NOMO-1 treated with dmso at 0.1 percent for 144 hours (cell line): ENCODE results near the gene CCDC197.
A peak's percentile ranks its signal among the peaks of the same experiment; 100 is the strongest.

ENCODE experiments used
- DNase-seq: peaks from one replicate; lab custom pipeline; 2025; ENCODE audit not compliant: unreplicated experiment; lab: John Stamatoyannopoulos, UW

The CCDC197 gene

DNA sequence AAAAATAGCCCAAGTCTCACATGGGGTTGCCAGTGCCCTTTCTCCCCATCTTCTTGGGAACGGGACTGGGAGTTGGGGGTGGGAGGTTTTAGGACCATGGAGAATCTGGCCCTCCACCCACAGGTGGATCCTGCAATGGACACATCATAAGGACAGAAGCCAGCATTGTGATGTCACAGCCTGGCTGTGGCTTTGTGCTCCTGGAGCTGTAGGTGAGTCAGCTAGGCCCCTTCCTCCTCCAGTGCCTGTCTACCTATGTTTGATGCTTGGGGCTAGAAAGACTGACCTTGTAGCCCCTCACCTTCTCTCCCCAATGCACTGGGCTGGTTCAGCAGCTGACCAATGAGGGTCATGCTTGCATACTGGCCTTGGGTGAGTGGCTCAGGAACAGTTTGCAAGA is at the start of gene CCDC197:
TSS of gene CCDC197 (plus strand) at position 220 of the 400 bp plus-strand sequence. CDS start 831 bp downstream, outside the sequence.
- no peak for DNase-seq

DNA sequence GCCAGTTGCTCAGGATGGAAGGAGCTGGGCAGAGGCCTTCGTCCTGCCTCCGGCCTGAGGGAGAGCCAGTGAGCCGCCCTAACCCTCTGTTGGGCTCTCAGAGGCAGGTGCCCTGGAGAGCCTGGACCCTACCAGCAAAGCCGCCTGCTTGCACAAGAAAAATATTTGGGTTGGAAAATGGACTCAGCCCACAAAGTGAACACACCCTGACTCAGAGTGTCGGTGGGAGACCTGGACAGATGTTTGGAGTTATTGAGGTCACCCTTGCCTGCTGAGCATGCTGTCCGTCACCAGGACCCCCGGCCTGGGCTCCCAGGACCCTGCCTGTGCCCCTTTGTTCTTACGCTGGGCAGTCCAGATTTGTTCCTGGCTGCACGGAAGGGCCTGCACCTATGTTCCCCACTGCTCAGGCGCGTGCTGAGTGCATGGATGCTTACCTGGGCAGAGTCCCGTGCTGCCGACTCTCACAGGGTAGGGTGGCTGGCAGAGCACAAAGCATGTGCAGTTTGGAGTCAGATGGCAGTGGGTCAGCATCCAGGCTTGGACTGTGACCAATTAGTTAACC is 47.5 kb upstream of the CCDC197 start:
- DNase-seq, result no peak

- no peak for DNase-seq
Measured at GRCh38 chr14:93950948-93951634, 46.0 kb upstream of the CCDC197 start.

GRCh38 chr14:93951635-93952540 is 45.2 kb upstream of the CCDC197 start:
- no peak for DNase-seq

DNA sequence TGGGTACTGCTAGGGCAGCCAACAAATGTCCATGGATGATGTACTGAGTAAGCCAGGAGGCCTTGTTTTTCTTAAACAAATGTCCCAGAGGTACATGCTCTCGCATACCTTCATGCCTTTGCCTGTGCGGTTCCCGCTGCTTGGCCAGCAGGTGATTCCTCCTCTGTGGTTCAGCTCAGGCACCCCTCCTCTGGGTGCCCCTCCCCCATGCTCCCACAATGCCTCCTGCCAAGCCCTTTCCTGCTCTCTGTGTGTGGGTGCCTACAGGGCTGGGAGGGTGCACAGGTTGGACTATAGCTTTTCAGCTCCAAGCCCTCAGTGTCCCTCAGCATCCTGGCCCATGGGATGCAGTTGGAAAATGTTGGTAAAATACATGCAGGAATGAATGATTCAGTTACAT is 44.3 kb upstream of the CCDC197 start:
- DNase-seq, result no peak

DNA sequence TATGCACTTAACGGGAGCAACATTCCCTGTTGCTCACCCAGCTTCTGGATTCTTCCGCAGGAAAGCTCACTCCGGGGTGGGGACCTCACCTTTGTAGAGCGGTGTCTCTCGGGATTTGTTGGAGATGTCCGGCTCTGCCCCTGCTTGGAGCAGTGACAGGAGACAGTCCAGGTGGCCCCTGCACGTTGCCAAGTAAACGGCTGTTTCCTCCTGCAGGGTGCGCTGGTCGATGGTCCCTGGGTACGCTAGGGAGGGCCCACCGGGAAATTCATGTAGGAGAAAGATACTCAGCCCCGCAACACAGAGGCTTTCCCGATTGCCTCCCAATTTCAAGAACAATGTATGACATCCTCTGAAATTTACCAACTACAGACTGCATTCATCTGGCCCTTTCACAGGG is 43.8 kb upstream of the CCDC197 start:
- no peak for DNase-seq

DNA sequence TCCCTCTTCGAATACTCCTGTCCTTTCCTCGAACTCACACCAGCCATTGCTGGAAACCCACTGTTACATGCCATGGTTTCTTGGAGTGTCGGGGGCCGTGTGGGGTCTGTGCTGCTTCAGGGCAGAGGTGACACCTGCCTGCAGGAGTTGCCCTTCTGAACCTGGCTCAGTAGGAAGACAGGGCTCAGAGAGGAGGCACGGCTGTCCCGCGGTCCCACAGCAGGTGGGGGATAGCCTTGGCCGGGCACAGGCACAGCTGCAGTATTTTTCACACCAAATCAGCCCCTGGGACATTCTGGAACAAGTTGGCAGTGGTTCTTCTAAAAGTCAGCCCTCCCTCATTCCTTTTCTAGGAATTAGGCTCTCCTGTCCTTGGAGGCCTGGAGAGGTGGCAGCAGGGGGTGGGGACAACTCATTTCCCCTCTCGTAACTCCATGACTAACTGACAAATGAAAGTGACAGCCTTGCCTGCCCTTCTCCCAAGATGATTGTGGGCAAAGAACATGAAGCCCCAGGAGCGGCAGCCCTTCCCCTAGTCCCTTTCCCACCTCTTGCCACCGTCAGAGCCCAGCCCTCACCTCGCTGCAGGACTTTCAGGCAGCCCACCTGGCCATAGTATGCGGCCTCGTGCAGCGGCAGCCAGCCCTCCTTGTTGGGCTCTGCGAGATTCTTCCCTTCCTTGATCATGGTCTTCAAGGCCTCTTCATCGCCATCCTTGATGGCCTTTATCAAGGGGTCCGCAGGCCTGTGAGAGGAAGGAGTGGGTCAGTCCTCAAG is 43.2 kb upstream of the CCDC197 start:
- DNase-seq, result no peak

DNA sequence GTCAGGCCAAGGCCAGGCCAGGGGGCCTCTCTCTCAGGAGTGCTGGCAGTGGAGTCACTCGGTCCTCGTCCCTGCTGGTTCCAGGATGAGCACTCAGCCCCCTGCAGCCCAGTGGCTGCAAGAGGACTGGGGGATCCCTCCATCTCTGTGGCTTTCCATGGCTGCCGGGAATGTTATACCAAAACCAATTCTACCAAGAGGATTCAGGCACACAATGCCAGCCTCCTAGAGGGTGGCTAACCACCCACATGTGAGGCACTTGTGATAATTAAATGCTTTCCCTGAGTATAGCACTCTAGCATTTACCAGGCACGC is 42.6 kb upstream of the CCDC197 start:
- no peak for DNase-seq

GRCh38 chr14:93954900-93955849 is 41.9 kb upstream of the CCDC197 start:
- DNase-seq, result peak; percentile 89

DNA sequence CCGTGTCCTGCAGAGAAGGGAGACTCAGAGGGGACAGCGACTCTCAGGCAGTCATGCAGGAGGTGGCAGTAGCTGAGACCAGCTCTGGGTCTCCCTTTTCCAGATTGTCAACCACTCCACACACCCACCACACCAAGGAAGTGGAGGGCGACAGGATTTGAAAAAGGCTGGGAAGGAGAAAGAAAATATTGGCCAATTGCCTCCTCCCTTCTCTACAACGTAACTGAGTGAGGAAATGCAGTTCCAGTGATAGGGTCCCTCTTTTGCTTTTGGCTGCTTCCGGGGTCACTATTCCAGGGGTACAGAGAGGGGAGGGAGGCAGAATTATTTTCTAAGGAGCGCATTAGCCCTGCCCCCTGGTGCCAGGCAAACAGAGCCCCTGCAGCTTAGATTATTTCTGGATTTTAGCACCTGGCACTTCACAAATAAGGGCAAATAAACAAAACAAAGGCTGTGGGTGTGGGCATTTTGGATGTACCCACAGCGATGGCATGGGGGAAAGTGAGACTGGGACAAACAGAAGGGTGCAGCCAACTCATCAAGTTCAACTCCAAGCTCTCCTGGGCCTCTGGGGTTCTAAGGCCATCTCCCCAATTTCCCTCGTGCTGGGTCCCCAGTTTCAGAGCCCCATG is 41.1 kb upstream of the CCDC197 start:
- no peak for DNase-seq

DNA sequence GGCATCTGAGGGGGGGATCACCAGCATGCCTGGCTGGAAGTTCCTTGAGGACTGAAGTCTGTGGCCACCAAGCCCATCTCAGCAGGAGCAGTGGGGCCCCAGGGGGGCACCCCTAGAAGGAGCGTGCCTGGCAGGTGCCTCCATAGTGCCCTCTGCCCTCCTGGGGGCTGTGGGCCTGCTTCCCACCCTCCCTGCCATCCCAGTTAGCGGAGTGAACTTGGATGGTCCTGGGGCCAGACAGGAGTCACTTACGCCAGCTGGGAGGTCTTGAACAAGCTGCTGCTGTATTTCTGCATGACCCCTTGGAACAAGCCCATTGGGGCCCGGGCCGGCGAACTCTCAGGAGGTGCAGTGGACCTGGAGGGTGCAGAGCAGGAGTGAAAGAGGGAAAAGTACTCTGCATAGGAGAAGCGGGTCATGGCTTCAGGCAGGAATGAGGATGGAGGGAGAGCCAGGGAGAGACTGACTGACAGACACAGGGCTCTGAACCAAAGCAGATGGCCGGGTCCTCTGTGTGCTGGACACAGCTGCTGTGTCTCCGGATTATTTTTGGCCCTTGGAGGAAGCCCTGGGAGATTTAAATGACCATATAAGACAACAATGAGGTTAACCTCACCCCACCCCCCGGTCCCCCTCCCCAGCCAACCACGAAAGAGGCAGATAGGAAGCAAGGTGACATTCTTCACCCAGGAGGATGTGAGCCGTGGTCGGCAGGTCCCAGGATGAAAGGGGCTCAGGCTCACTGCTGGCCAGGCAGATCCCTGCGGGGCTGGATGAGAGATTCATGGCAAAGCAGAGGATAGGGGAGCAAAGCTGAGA is 40.4 kb upstream of the CCDC197 start:
- no peak for DNase-seq

- no peak for DNase-seq
Measured at GRCh38 chr14:93957333-93957710, 39.8 kb upstream of the CCDC197 start.

DNA sequence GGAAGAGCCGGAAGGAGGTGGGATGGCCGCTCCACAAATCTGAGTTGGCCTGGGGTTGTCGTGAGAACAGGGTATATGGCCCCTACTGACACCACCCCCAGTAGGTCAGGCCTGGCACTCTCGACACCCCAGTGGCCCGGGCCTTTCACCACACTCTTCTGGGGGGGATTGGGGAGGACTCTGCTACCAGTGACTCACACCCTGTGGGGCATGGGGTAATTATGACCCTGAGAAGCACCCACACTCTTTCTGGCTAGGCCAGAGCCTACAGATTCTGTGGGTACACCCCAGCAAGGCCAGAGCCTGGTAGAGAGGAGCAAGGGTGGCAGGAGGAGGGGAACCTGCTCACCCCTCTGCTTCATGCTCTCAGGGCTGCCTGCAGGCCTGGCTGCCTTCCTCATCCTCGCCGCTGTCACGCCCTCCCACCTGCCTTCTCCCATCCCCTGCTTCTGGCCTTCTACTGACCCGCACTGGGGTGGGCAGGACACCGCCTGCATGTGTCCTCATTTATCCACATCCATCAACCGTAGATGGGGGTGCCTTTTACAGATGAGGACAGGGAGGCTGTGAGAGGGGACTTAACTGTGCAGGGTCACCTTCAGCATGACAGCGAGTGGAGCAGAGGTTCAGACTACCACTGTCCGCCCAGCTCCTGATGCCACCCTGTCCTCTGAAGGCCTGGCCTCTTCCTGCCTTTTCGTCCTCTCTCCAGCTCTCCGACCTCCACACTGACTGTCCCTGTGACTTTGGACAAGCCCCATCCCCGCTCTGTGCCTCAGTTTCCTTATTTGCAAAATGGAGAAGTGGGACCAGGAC is 39.1 kb upstream of the CCDC197 start:
- no peak for DNase-seq

GRCh38 chr14:93958567-93959238 is 38.4 kb upstream of the CCDC197 start:
- no peak for DNase-seq

DNA sequence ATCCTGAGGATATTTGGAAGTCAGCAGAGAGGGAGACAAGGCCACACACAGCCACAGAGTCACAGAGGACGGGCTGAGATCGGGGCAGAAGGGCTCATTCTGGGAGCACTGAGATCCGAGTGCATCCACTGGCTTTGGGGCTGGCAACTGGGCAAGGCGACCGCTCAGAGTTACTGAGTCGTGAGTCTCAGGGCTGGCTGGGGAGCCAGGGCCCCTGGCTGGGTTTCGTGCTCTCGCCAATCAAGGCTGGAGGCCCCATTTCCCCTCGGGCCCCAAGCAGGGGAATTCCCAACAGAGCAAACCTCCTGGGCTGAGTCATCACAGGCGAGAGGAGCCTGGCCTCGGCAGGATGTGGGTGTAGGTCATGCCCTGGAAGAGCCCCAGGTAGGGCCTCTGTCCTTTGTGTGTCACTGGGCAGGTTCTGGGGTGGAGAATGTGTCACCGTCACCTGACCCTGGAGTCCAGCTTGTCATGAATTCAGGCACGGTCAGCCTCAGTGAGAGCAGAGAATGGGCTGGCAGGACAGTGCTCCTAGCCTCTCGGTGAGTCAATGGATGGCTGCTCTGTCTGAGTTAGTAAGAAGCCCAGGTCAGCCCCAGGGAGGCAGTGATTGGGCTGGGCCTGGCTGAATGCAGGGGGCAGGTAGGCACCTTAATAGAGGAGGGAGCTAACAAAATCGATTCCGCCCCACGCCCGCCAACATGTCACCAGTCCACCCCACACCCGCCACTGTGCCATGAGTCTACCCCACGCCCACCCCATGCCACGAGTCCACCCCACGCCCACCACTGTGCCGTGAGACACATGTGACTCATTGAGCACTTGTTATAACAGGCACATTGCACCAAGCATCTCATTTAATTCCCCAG is 37.6 kb upstream of the CCDC197 start:
- DNase-seq, result peak; percentile 81

DNA sequence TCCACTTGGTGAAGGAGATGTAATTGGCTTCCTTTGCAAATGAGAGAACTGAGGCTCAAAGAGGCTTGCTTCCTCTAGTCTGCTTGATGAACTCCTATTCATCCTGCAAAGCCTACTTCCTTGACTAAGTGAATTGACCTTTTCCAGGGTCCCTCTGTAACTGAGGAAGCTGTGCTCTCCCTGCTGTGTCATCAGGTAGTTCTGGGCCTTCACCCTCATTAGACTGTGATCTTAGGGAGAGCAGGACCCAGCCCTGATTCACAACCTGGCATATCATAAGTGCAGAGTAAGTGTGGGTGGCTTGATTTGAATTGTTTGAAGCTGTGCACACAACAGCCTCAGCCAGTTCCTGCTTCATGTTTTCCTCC is 37.0 kb upstream of the CCDC197 start:
- no peak for DNase-seq
